H1 (cell line): ENCODE results near the gene LTBP1. TPM values are rescaled to one million over a fixed set of nuclear protein-coding genes. Genes with fewer than 3 reads are reported as not detected.

Experiments used
- CHD2 ChIP-seq: IDR thresholded peaks from 2 replicates; pipeline ENCODE4 v1.6.1; 2012; ENCODE audit warnings: low read length, improper control_type of control experiment
- CTBP2 ChIP-seq: IDR thresholded peaks from 2 replicates; pipeline ENCODE4 v1.7.0; 2011; ENCODE audit warnings: borderline replicate concordance, mild to moderate bottlenecking, moderate library complexity, mixed read lengths, low read length; ENCODE audit not compliant: insufficient read depth, insufficient read length
- RNF2 ChIP-seq: fragments of 200-900, 300-1000 bp; sonication (generic); IDR thresholded peaks from 2 replicates; pipeline ENCODE4 v1.7.1; 2016; ENCODE audit warnings: borderline replicate concordance, low read depth, mild to moderate bottlenecking, antibody characterized with exemption, low read length; ENCODE audit not compliant: poor library complexity, severe bottlenecking; ENCODE audit errors: missing control alignments
- SIN3A ChIP-seq, 2 experiments: IDR thresholded peaks in 1 of 2; conservative IDR thresholded peaks in 1 of 2; 2 replicates each; pipeline ENCODE4 v1.6.1; 2011 to 2012; ENCODE audit warnings: low read length in 2 of 2, improper control_type of control experiment in 1 of 2, low read depth in 1 of 2, mild to moderate bottlenecking in 1 of 2
- polyA plus RNA-seq, 7 experiments: library from polyadenylated mRNA; depleted of rRNA in 3 of 7; stranded (reverse) in 5 of 7; unstranded in 2 of 7; fragments of >200 nt in 5 of 7; fragments of 200-250 nt in 2 of 7; gene quantifications; 1 replicate in 5 of 7; 2 replicates in 1 of 7; 4 replicates in 1 of 7; pipeline versions ENCODE4 v1.2.1 to v1.2.3, GENCODE V29; 2011 to 2013; ENCODE audit warnings: missing spikeins in 2 of 7, mixed read lengths in 2 of 7
- total RNA-seq: library from RNA; stranded (reverse); fragmentation: NEBNext Ultra II Directional; extraction: Animal tissue kit (Norgen Biotek cat#: 25700); gene quantifications from 2 replicates; pipeline ENCODE4 v1.2.1, GENCODE V29; 2021

LTBP1 gene
- total and polyA plus RNA-seq, 2 of the 8 experiments (the other 6 are each of a cell fraction or from before 2014, with no cell fraction given): 15.4 to 24.7 TPM

GRCh38 chr2:33320573-33320972 lies 373.8 kb downstream of the LTBP1 start (continued):
- TF ChIP-seq RNF2 (no peak), CTBP2 (no peak), CHD2 (no peak), SIN3A (conservative IDR thresholded peaks at IDR 0.05 in 1 of 2, IDR thresholded peaks at IDR 0.05 in 1 of 2; ENCODE audit: low read depth in 1 of 2, low read length in 2 of 2) (no peak)
